ENCODE measurements around the gene SMIM3.
"Not testable (repeated sequence)": the region's sequence is repeated elsewhere in the genome, so short reads cannot be mapped to it uniquely, and the experiment has no call there.

SMIM3 gene

GRCh38 chr5:150788977-150789376 lies 10.4 kb downstream of the SMIM3 start:
- no peak for DNase-seq (ENCODE audit: low read depth, low spot score)
- no peak overlapping the region for H3K4me3 ChIP-seq (ENCODE audit: low read length)

- peak overlapping the region; percentile 26 for H3K4me3 ChIP-seq (ENCODE audit: low read length)
Measured at GRCh38 chr5:150789450-150789849, 10.9 kb downstream of the SMIM3 start.

GRCh38 chr5:150789943-150790611 lies 11.5 kb downstream of the SMIM3 start:
- peak; percentile 87 for DNase-seq (ENCODE audit: low read depth, low spot score)
- peak overlapping the region; percentile 26 for H3K4me3 ChIP-seq (ENCODE audit: low read length)

More at GRCh38 chr5:150789450-150789849, 10.9 kb downstream of the SMIM3 start:
- DNase-seq (ENCODE audit: low read depth, low spot score): no peak

GRCh38 chr5:150791536-150791935 lies 13.0 kb downstream of the SMIM3 start:
- no peak for DNase-seq (ENCODE audit: low read depth, low spot score)
- H3K4me3 ChIP-seq (ENCODE audit: low read length): no peak overlapping the region

DNA sequence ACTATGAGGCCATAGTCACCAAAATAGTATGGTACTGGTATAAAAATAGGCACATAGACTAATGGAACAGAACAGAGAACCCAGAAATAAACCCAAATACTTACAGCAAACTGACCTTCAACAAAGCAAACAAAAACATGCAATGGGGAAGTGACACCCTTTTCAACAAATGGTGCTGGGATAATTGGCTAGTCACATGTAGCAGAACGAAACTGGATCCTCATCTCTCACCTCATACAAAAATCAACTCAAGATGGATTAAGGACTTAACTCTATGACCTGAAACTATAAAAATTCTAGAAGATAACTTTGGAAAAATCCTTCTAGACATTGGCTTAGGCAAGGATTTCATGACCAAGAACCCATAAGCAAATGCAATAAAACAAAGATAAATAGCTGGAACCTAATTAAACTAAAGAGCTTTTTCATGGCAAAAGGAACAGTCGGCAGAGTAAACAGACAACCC lies 14.9 kb downstream of the SMIM3 start:
- not testable (repeated sequence) for H3K4me3 ChIP-seq (ENCODE audit: low read length); DNase-seq (ENCODE audit: low read depth, low spot score)

GRCh38 chr5:150794927-150795326 lies 16.4 kb downstream of the SMIM3 start:
- no peak for DNase-seq (ENCODE audit: low read depth, low spot score)
- no peak overlapping the region for H3K4me3 ChIP-seq (ENCODE audit: low read length)

DNA sequence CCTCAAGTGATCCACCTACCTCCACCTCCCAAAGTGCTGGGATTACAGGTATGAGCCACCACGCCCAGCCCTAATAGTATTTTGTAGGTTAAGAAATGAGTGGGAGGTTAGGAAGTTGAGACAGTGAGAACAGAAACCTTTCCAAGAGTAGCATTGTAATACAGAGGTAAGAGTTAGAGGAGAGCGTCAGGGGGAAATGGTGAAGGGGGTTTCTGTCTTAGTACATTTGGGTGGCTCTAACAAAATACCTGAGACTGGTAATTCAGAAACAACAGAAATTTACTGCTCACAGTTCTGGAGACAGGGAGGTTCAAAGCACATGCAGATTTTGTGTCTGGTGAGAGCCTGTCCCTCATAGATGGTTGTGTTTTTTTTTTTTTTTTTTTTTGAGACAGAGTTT lies 18.8 kb downstream of the SMIM3 start:
- no peak overlapping the region for H3K4me3 ChIP-seq (ENCODE audit: low read length)
- DNase-seq (ENCODE audit: low read depth, low spot score): no peak

GRCh38 chr5:150801117-150801927 lies 22.8 kb downstream of the SMIM3 start:
- peak; percentile 58 for DNase-seq (ENCODE audit: low read depth, low spot score)
- H3K4me3 ChIP-seq (ENCODE audit: low read length): no peak overlapping the region

DNA sequence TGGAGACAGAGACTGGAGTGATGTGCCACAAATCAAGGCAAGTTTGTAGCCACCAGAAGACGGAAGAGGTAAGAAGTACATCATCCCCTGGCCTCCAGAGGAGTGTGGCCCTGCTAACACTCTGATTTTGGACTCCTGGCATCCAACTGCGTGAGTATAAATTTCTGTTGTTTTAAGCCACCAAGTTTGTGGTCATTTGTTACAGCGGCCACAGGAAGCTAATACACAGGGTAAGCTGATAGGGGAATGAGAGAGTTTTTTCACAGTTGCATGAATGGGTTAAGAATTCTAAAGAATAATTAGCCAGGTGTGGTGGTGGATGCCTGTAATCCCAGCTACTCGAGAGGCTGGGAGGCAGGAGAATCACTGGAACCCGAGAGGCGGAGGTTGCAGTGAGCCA lies 25.8 kb downstream of the SMIM3 start:
- no peak overlapping the region for H3K4me3 ChIP-seq (ENCODE audit: low read length)
- no peak for DNase-seq (ENCODE audit: low read depth, low spot score)

- no peak overlapping the region for H3K4me3 ChIP-seq (ENCODE audit: low read length)
- DNase-seq (ENCODE audit: low read depth, low spot score): no peak
Measured at GRCh38 chr5:150809363-150809762, 30.8 kb downstream of the SMIM3 start.

DNA sequence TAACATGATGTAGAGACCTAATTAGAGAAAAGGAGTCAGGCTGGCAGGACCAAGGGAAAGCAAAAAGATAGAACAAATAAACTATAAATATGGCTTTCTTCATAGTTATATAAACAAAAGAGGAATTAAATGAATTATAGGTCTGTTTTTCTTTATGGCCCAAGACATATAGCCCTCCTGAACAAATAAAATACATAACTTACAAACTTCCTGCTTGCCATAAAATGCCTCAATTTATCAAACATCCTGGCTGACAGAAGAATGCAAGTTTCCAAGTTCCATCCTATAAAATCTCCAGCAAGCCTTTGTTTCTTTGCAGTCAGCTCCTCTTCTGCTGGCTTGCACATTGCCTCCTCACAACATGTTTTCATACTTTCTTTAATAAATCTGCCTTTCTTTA lies 36.5 kb downstream of the SMIM3 start:
- DNase-seq (ENCODE audit: low read depth, low spot score): no peak
- no peak overlapping the region for H3K4me3 ChIP-seq (ENCODE audit: low read length)

DNA sequence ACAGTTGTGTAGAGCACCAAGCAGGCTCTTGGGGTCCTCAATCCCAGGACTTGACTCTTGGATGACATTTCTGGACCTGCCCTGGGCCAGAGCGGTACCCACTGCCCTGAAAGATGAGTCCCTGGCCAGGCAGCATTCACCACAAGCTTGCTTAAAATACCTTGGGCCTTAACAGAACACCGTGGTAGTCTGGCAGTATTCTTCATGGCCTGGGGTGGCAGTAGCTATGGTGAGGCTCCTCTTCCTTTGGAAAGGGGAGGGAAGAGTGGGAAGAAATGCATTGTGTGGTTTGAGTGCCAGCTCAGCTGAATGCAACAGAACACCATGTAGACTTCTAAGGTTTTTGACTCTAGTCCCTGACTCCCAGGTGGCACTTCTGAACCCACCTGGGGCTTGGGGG lies 38.4 kb downstream of the SMIM3 start:
- no peak for DNase-seq (ENCODE audit: low read depth, low spot score)

GRCh38 chr5:150829744-150830143 lies 51.2 kb downstream of the SMIM3 start:
- DNase-seq (ENCODE audit: low read depth, low spot score): no peak
- no peak overlapping the region for H3K4me3 ChIP-seq (ENCODE audit: low read length)

More for the DNA sequence above, 38.4 kb downstream of the SMIM3 start:
- no peak overlapping the region for H3K4me3 ChIP-seq (ENCODE audit: low read length)

DNA sequence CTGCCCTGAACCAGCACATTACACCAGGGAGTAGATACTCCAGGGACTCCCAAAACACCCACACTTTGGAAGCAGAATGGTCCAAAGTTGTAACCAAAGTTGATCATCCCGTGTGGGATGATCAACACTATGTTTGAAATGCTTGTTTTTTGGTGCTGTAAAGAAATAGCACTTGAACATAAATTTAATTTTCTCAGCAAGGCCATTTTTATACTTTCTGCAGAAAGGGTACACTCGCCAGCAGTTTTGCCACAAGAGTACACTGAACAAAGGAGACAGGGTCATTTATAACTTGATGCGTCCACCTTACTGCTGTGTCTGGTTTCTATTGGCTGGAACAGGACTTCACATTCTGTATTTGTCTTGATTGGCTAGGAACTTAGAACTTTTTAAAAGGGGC lies 53.3 kb downstream of the SMIM3 start:
- H3K4me3 ChIP-seq (ENCODE audit: low read length); DNase-seq (ENCODE audit: low read depth, low spot score): not testable (repeated sequence)

- H3K4me3 ChIP-seq (ENCODE audit: low read length): no peak overlapping the region
- DNase-seq (ENCODE audit: low read depth, low spot score): no peak
Measured at GRCh38 chr5:150836064-150836463, 57.5 kb downstream of the SMIM3 start.

DNA sequence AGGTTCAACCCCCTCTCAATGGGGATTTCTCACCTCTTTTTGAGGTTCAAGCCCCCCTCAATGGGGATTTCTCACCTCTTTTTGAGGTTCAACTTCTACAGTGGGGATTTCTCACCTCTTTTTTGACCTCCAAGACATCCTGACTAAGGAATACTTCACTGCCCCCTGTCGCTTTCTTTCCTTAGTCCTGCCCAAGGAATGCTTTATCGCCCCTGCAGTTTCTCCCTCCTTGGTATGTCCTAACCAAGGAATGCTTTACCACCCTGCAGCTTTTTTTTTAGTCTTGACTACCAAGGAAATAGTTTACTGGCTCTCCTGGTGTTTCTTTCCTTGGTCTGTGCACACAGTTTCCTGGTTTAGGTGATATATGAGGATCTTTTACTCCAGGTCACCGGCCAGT lies 58.1 kb downstream of the SMIM3 start:
- DNase-seq (ENCODE audit: low read depth, low spot score): no peak
- no peak overlapping the region for H3K4me3 ChIP-seq (ENCODE audit: low read length)

- H3K4me3 ChIP-seq (ENCODE audit: low read length); DNase-seq (ENCODE audit: low read depth, low spot score): not testable (repeated sequence)
Measured at GRCh38 chr5:150845185-150845859, 66.8 kb downstream of the SMIM3 start.

- not testable (repeated sequence) for DNase-seq (ENCODE audit: low read depth, low spot score)
Measured at GRCh38 chr5:150846308-150846653, 67.7 kb downstream of the SMIM3 start, which contains the start of gene IRGM. TSS of gene IRGM (plus strand) at chr5:150846521. CDS start at chr5:150848124, 1,603 bp downstream.

More at GRCh38 chr5:150846308-150846653, 67.7 kb downstream of the SMIM3 start, which contains the start of gene IRGM:
- peak within 1 kb of the TSS; percentile 30 for H3K4me3 ChIP-seq (ENCODE audit: low read length)

Data from Jurkat, Clone E6-1 (cell line).